HepG2 (cell line): ENCODE results near the gene NRN1L. TPM values are rescaled to one million over a fixed set of nuclear protein-coding genes. Genes with fewer than 3 reads are reported as not detected.

Source experiments
- BRCA1 ChIP-seq: sonication (generic); formaldehyde crosslinking; IDR thresholded peaks from 2 replicates; pipeline ENCODE4 v1.4.0; 2020; ENCODE audit warnings: missing genetic modification reagents
- EEA1 ChIP-seq: sonication (generic); formaldehyde crosslinking; IDR thresholded peaks from 2 replicates; pipeline ENCODE4 v1.5.1; 2020; ENCODE audit warnings: mild to moderate bottlenecking, missing genetic modification reagents, borderline replicate concordance
- GATAD2A ChIP-seq: IDR thresholded peaks from 2 replicates; pipeline ENCODE4 v1.6.1; 2016
- NFE2L1 ChIP-seq: sonication (generic); formaldehyde crosslinking; IDR thresholded peaks from 2 replicates; pipeline ENCODE4 v1.4.0; 2020; ENCODE audit warnings: missing genetic modification reagents, mild to moderate bottlenecking, borderline replicate concordance
- POLR2G ChIP-seq: fragments of 200-400 bp; formaldehyde crosslinking; IDR thresholded peaks from 2 replicates; pipeline ENCODE4 v1.6.1; 2018; ENCODE audit warnings: mild to moderate bottlenecking, low read depth, low read length, moderate library complexity
- TBL1XR1 ChIP-seq: fragments of 150-350 bp; IDR thresholded peaks from 2 replicates; pipeline ENCODE4 v1.6.1; 2014; ENCODE audit warnings: borderline replicate concordance, low read length; ENCODE audit not compliant: partially characterized antibody
- ZFYVE20 ChIP-seq: sonication (generic); formaldehyde crosslinking; IDR thresholded peaks from 2 replicates; pipeline ENCODE4 v1.8.0; 2023; ENCODE audit warnings: low read depth, mild to moderate bottlenecking, moderate library complexity, missing genetic modification reagents, borderline replicate concordance
- ZMAT3 ChIP-seq: sonication (generic); formaldehyde crosslinking; conservative IDR thresholded peaks from 2 replicates; pipeline ENCODE4 v1.7.0; 2021; ENCODE audit warnings: missing genetic modification reagents
- ZNF878 ChIP-seq: sonication (generic); formaldehyde crosslinking; IDR thresholded peaks from 2 replicates; pipeline ENCODE4 v1.8.1; 2023; ENCODE audit warnings: mild to moderate bottlenecking, missing genetic modification reagents, moderate library complexity
- ZSCAN21 ChIP-seq: sonication (generic); formaldehyde crosslinking; IDR thresholded peaks from 2 replicates; pipeline ENCODE4 v1.8.0; 2022; ENCODE audit warnings: mild to moderate bottlenecking, missing genetic modification reagents, moderate library complexity, borderline replicate concordance
- polyA plus RNA-seq, 8 experiments: library from polyadenylated mRNA; depleted of rRNA in 3 of 8; stranded (reverse) in 7 of 8; unstranded in 1 of 8; fragments of >200 nt; fragmentation: Illumina TruSeq in 4 of 8; extraction: Trizol in 4 of 8; gene quantifications; 2 replicates each; pipeline versions ENCODE4 v1.2.1 to v1.2.3, GENCODE V29; 2011 to 2016; ENCODE audit warnings: low read depth in 4 of 8, missing spikeins in 1 of 8, mixed read lengths in 1 of 8; ENCODE audit not compliant: insufficient read depth in 1 of 8
- total RNA-seq, 5 experiments: library from RNA; depleted of rRNA; stranded (reverse); fragments of >200 nt; fragmentation: Illumina TruSeq; extraction: Trizol; gene quantifications; 2 replicates each; pipeline ENCODE4 v1.2.3, GENCODE V29; 2016; ENCODE audit warnings: low read depth in 1 of 5
- TF ChIP-seq, protein P1 (sequence below): sonication (generic); formaldehyde crosslinking; IDR thresholded peaks from 2 replicates; pipeline ENCODE4 v1.9.0; 2021; ENCODE audit warnings: mild to moderate bottlenecking, missing genetic modification reagents
- TF ChIP-seq, protein P2 (sequence below): IDR thresholded peaks from 2 replicates; pipeline ENCODE4 v1.6.1; 2018; ENCODE audit warnings: missing genetic modification reagents
- TF ChIP-seq, protein P3 (sequence below): sonication (generic); formaldehyde crosslinking; IDR thresholded peaks from 2 replicates; pipeline ENCODE4 v1.4.0; 2020; ENCODE audit warnings: mild to moderate bottlenecking, missing genetic modification reagents
- TF ChIP-seq, protein P4 (sequence below): sonication (generic); formaldehyde crosslinking; IDR thresholded peaks from 2 replicates; pipeline ENCODE4 v1.8.1; 2023; ENCODE audit warnings: mild to moderate bottlenecking, inconsistent platforms, moderate library complexity, missing genetic modification reagents, borderline replicate concordance

NRN1L gene
- total and polyA plus RNA-seq, 2 of the 13 experiments (the other 11 are each of a cell fraction or from before 2014, with no cell fraction given): 0.53 to 1.2 TPM

DNA sequence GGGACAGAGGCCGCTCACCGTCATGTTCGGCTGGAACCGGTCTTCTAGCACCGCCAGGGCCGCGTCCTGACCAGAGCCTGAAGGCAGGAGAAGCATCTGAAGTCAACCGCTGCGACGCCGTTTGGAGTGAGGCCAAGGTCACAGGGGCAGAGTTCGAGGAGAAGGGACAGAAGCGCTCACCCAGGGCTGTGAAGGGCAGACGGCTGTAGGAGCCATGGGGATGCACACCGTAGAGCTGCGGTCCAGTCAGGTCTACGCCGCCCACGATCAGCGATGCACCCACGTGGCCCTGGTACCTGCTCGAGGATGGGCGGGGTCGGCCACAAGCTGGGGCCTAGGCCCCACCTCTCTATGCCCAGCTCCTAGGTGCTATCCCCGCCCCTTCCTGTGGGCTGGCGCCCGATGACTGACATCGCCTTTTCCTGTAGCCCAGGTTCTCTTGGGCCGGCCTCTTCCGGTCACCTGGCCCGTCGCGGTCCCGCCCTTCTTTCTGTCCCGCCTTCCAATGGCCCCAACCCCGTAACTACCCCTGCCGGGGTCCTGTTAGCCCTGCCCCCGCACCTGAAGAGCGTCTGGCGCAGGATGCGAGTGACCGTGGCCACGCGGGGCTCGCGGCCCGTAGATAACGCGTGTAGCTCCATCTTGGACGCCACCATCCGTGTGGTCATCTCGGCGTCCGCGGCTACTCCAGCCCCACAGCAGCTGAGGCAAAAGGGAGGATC lies 50.9 kb downstream of the NRN1L start (continued):
- TF ChIP-seq EEA1 (CRISPR knock-in tag) (no peak; the same call in 1 of the 2 replicates), ZMAT3 (CRISPR knock-in tag) (no peak), BRCA1 (peak; percentile 79; the same call in 1 of the 2 replicates), TBL1XR1 (peak; percentile 14), ZFYVE20 (CRISPR knock-in tag) (peak; percentile 69; the same call in 1 of the 2 replicates), POLR2G (peak; percentile 92), ZNF878 (peak; percentile 50; the same call in 1 of the 2 replicates), NFE2L1 (CRISPR knock-in tag) (no peak), GATAD2A (CRISPR knock-in tag) (peak; percentile 28), ZSCAN21 (peak; percentile 80; the same call in 1 of the 2 replicates)
- TF ChIP-seq, protein P1, sequence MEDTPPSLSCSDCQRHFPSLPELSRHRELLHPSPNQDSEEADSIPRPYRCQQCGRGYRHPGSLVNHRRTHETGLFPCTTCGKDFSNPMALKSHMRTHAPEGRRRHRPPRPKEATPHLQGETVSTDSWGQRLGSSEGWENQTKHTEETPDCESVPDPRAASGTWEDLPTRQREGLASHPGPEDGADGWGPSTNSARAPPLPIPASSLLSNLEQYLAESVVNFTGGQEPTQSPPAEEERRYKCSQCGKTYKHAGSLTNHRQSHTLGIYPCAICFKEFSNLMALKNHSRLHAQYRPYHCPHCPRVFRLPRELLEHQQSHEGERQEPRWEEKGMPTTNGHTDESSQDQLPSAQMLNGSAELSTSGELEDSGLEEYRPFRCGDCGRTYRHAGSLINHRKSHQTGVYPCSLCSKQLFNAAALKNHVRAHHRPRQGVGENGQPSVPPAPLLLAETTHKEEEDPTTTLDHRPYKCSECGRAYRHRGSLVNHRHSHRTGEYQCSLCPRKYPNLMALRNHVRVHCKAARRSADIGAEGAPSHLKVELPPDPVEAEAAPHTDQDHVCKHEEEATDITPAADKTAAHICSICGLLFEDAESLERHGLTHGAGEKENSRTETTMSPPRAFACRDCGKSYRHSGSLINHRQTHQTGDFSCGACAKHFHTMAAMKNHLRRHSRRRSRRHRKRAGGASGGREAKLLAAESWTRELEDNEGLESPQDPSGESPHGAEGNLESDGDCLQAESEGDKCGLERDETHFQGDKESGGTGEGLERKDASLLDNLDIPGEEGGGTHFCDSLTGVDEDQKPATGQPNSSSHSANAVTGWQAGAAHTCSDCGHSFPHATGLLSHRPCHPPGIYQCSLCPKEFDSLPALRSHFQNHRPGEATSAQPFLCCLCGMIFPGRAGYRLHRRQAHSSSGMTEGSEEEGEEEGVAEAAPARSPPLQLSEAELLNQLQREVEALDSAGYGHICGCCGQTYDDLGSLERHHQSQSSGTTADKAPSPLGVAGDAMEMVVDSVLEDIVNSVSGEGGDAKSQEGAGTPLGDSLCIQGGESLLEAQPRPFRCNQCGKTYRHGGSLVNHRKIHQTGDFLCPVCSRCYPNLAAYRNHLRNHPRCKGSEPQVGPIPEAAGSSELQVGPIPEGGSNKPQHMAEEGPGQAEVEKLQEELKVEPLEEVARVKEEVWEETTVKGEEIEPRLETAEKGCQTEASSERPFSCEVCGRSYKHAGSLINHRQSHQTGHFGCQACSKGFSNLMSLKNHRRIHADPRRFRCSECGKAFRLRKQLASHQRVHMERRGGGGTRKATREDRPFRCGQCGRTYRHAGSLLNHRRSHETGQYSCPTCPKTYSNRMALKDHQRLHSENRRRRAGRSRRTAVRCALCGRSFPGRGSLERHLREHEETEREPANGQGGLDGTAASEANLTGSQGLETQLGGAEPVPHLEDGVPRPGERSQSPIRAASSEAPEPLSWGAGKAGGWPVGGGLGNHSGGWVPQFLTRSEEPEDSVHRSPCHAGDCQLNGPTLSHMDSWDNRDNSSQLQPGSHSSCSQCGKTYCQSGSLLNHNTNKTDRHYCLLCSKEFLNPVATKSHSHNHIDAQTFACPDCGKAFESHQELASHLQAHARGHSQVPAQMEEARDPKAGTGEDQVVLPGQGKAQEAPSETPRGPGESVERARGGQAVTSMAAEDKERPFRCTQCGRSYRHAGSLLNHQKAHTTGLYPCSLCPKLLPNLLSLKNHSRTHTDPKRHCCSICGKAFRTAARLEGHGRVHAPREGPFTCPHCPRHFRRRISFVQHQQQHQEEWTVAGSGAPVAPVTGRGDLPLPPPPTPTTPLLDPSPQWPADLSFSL (CRISPR knock-in tag): peak; percentile 28; the same call in 1 of the 2 replicates
- TF ChIP-seq, protein P2, sequence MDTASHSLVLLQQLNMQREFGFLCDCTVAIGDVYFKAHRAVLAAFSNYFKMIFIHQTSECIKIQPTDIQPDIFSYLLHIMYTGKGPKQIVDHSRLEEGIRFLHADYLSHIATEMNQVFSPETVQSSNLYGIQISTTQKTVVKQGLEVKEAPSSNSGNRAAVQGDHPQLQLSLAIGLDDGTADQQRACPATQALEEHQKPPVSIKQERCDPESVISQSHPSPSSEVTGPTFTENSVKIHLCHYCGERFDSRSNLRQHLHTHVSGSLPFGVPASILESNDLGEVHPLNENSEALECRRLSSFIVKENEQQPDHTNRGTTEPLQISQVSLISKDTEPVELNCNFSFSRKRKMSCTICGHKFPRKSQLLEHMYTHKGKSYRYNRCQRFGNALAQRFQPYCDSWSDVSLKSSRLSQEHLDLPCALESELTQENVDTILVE (CRISPR knock-in tag): no peak; the same call in none of the 2 replicates
- TF ChIP-seq, protein P3, sequence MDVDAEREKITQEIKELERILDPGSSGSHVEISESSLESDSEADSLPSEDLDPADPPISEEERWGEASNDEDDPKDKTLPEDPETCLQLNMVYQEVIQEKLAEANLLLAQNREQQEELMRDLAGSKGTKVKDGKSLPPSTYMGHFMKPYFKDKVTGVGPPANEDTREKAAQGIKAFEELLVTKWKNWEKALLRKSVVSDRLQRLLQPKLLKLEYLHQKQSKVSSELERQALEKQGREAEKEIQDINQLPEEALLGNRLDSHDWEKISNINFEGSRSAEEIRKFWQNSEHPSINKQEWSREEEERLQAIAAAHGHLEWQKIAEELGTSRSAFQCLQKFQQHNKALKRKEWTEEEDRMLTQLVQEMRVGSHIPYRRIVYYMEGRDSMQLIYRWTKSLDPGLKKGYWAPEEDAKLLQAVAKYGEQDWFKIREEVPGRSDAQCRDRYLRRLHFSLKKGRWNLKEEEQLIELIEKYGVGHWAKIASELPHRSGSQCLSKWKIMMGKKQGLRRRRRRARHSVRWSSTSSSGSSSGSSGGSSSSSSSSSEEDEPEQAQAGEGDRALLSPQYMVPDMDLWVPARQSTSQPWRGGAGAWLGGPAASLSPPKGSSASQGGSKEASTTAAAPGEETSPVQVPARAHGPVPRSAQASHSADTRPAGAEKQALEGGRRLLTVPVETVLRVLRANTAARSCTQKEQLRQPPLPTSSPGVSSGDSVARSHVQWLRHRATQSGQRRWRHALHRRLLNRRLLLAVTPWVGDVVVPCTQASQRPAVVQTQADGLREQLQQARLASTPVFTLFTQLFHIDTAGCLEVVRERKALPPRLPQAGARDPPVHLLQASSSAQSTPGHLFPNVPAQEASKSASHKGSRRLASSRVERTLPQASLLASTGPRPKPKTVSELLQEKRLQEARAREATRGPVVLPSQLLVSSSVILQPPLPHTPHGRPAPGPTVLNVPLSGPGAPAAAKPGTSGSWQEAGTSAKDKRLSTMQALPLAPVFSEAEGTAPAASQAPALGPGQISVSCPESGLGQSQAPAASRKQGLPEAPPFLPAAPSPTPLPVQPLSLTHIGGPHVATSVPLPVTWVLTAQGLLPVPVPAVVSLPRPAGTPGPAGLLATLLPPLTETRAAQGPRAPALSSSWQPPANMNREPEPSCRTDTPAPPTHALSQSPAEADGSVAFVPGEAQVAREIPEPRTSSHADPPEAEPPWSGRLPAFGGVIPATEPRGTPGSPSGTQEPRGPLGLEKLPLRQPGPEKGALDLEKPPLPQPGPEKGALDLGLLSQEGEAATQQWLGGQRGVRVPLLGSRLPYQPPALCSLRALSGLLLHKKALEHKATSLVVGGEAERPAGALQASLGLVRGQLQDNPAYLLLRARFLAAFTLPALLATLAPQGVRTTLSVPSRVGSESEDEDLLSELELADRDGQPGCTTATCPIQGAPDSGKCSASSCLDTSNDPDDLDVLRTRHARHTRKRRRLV (CRISPR knock-in tag): no peak
- TF ChIP-seq, protein P4, sequence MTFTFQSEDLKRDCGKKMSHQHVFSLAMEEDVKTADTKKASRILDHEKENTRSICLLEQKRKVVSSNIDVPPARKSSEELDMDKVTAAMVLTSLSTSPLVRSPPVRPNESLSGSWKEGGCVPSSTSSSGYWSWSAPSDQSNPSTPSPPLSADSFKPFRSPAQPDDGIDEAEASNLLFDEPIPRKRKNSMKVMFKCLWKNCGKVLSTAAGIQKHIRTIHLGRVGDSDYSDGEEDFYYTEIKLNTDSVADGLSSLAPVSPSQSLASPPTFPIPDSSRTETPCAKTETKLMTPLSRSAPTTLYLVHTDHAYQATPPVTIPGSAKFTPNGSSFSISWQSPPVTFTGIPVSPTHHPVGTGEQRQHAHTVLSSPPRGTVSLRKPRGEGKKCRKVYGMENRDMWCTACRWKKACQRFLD: peak; percentile 66
